Gastroesophageal sphincter (tissue), 4 donors: ENCODE results near the gene ZEB1. TPM values are rescaled to one million over a fixed set of nuclear protein-coding genes. Genes with fewer than 3 reads are reported as not detected.

Experiments
- ATAC-seq: fragments of 150-250 bp; one replicate; pipeline ENCODE4 v1.9.1; 2016; ENCODE audit warnings: mild to moderate bottlenecking, moderate library complexity
- H3K27ac ChIP-seq, 4 donors: fragments of 200-600 bp; sonication (generic) in 3 of 4; 1 replicate in 3 of 4; 2 replicates in 1 of 4; pipeline ENCODE4 v1.5.1; 2016 to 2019
- H3K27me3 ChIP-seq: fragments of 200-600 bp; sonication (generic); one replicate; pipeline ENCODE4 v1.5.1; 2019
- H3K36me3 ChIP-seq, 2 donors: fragments of 200-600 bp; sonication (generic); one replicate each; pipeline ENCODE4 v1.5.1; 2019; ENCODE audit warnings: control low read depth in 1 of 2
- H3K4me1 ChIP-seq, 3 donors: fragments of 200-600 bp; sonication (generic); 1 replicate in 2 of 3; 2 replicates in 1 of 3; pipeline ENCODE4 v1.5.1; 2016 to 2019; ENCODE audit warnings: control low read depth in 2 of 3
- H3K4me3 ChIP-seq, 2 donors: fragments of 200-600 bp; sonication (generic); one replicate each; pipeline ENCODE4 v1.5.1; 2019; ENCODE audit warnings: mild to moderate bottlenecking in 1 of 2, moderate library complexity in 1 of 2
- H3K9me3 ChIP-seq, 3 donors: fragments of 200-600 bp; sonication (generic); one replicate each; pipeline ENCODE4 v1.5.1; 2017 to 2019; ENCODE audit warnings: control low read depth in 2 of 3
- EP300 ChIP-seq: sonication (generic); formaldehyde crosslinking; IDR thresholded peaks from one replicate; pipeline ENCODE4 v1.6.1; 2017; ENCODE audit warnings: antibody characterized with exemption, mild to moderate bottlenecking
- POLR2A ChIP-seq, 2 donors: fragments of 450-650 bp; IDR thresholded peaks; one replicate each; pipeline ENCODE4 v1.6.1; 2017; ENCODE audit warnings: antibody characterized with exemption in 2 of 2, mild to moderate bottlenecking in 2 of 2, moderate library complexity in 1 of 2
- POLR2AphosphoS5 ChIP-seq: sonication (generic); formaldehyde crosslinking; IDR thresholded peaks from one replicate; pipeline ENCODE4 v1.6.1; 2017; ENCODE audit warnings: antibody characterized with exemption
- WGBS, 2 donors: methylation state at CpG; one replicate each; pipeline ENCODE4 v1.1.5; 2018; ENCODE audit warnings: low coverage in 1 of 2; 5-methylcytosine and 5-hydroxymethylcytosine counted together
- total RNA-seq, 4 donors: library from RNA; depleted of rRNA; stranded (reverse); fragments of >200 nt; gene quantifications; one replicate each; pipeline ENCODE4 v1.1.0, GENCODE V29; 2016
- TF ChIP-seq, protein P1 (sequence below), 4 experiments: fragments of 200-600 bp in 2 of 4; fragments of 450-650 bp in 2 of 4; sonication (generic) in 1 of 4; IDR thresholded peaks; one replicate each; pipeline ENCODE4 v1.5.1; 2017 to 2019; ENCODE audit warnings: antibody characterized with exemption in 4 of 4, mild to moderate bottlenecking in 2 of 4, moderate library complexity in 2 of 4

Gene ZEB1
- total RNA-seq, 4 donors from 2014 or later = 191 to 219 (median 198) TPM

DNA sequence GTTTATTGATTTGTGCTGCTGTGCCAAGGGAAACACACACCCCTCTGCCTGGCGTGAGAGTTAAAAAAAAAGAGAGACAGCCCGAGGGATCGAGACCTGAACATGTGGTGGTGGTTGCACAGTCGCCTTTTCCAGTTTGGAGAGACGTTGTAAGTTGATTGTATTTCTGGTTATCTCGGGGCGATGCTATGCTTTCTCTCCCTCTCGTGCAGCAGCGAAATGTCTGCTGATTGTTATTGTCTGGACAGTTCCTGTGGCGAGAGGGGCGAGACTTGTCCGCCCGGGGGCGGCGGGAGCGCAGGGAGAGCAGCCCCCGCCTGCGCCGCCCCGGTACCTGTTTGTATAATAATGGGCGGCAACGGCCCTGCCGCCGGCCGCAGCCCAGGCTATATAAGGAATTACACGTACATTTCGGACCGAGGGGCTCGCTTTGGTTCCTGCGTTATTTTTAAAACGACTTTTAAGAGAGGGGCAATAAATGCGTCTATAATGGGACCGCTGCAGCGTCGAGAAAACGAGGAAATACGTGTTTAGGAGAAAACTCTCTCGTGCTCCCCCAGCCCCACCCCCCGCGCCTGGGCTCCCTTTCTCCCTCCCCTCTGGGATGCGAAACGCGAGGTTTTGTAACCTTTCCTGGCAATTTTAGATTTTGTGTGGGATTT lies 1.7 kb downstream of the ZEB1 start:
- peak overlapping the region; percentile 80 to 96 for H3K4me3 ChIP-seq
- no peaks in the 10 kb centered on the region for H3K9me3 ChIP-seq
- no peak for ATAC-seq
- no peaks in the 10 kb centered on the region for H3K27me3 ChIP-seq
- peak overlapping the region; percentile 95 to 100 (median 96) for H3K27ac ChIP-seq
- TF ChIP-seq POLR2A (IDR thresholded peaks at IDR 0.05) (peak in 1 of 2 donors; percentile 19), POLR2AphosphoS5 (peak; percentile 15), EP300 (no peak)
- TF ChIP-seq, protein P1, sequence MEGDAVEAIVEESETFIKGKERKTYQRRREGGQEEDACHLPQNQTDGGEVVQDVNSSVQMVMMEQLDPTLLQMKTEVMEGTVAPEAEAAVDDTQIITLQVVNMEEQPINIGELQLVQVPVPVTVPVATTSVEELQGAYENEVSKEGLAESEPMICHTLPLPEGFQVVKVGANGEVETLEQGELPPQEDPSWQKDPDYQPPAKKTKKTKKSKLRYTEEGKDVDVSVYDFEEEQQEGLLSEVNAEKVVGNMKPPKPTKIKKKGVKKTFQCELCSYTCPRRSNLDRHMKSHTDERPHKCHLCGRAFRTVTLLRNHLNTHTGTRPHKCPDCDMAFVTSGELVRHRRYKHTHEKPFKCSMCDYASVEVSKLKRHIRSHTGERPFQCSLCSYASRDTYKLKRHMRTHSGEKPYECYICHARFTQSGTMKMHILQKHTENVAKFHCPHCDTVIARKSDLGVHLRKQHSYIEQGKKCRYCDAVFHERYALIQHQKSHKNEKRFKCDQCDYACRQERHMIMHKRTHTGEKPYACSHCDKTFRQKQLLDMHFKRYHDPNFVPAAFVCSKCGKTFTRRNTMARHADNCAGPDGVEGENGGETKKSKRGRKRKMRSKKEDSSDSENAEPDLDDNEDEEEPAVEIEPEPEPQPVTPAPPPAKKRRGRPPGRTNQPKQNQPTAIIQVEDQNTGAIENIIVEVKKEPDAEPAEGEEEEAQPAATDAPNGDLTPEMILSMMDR (IDR thresholded peaks at IDR 0.05) = peak in 2 of 4 experiments; percentile 31 to 33
- WGBS, 2 donors = 0 to 1% methylated on average over 11 to 22 of the region's 43 CpGs
- no peaks in the 10 kb centered on the region for H3K36me3 ChIP-seq
- peaks cover 4 to 48% (median 4%) of the 10 kb centered on the region in 3 donors for H3K4me1 ChIP-seq

- H3K4me3 ChIP-seq = peak overlapping the region; percentile 80 to 96
- H3K27ac ChIP-seq = peak overlapping the region; percentile 95 to 100 (median 96)
- no peaks in the 10 kb centered on the region for H3K27me3 ChIP-seq
- peaks cover 4 to 55% (median 4%) of the 10 kb centered on the region in 3 donors for H3K4me1 ChIP-seq
- ATAC-seq = no peak
- 4 to 14% methylated on average over 5 to 10 of the region's 10 CpGs for WGBS, 2 donors
- TF ChIP-seq POLR2AphosphoS5 (no peak), POLR2A (IDR thresholded peaks at IDR 0.05) (no peak), EP300 (no peak)
- TF ChIP-seq, protein P1 (IDR thresholded peaks at IDR 0.05) = no peak
- H3K36me3 ChIP-seq = no peaks in the 10 kb centered on the region
- H3K9me3 ChIP-seq = no peaks in the 10 kb centered on the region
Observed at GRCh38 chr10:31321396-31321941, 2.5 kb downstream of the ZEB1 start.

GRCh38 chr10:31322647-31323046 lies 3.6 kb downstream of the ZEB1 start:
- Histone ChIP-seq H3K36me3 (no peaks in the 10 kb centered on the region), H3K27me3 (no peaks in the 10 kb centered on the region), H3K4me3 (no peak overlapping the region), H3K9me3 (no peaks in the 10 kb centered on the region), H3K27ac (no peak overlapping the region), H3K4me1 (peaks cover 4 to 64% (median 4%) of the 10 kb centered on the region in 3 donors)
- no peak for TF ChIP-seq EP300
- no peak for TF ChIP-seq POLR2A (IDR thresholded peaks at IDR 0.05)
- TF ChIP-seq, protein P1 (IDR thresholded peaks at IDR 0.05) = peak in 3 of 4 experiments; percentile 7 to 37 (median 16)
- 44 to 58% methylated on average over 2 of the region's 2 CpGs for WGBS, 2 donors
- no peak for ATAC-seq

DNA sequence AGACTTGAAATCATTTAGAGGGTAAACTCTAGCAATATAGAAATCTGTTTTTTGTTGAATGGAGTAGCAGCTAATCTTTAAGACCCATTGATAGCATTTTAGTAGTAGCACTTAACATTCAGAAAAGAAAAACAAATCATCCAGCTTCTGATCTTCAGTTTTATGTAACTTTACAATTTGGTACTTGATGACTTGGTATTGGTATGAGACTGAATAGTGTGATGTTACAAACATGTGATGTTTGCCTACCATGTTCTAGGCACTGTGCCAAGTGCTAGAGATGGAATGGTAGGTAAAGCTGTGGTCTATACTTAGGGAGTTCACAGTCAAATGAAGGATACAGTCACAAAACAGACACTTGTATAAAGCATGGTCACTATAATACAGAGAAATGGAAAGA lies 21.3 kb downstream of the ZEB1 start:
- ATAC-seq = no peak
- H3K4me1 ChIP-seq = peaks cover 3 to 60% (median 3%) of the 10 kb centered on the region in 3 donors
- H3K27me3 ChIP-seq = no peaks in the 10 kb centered on the region
- H3K36me3 ChIP-seq = peaks cover 0 to 4% of the 10 kb centered on the region in 2 donors
- H3K9me3 ChIP-seq = no peaks in the 10 kb centered on the region
- H3K4me3 ChIP-seq = no peak overlapping the region
- TF ChIP-seq, protein P1 (IDR thresholded peaks at IDR 0.05) = no peak
- TF ChIP-seq POLR2AphosphoS5 (no peak), POLR2A (IDR thresholded peaks at IDR 0.05) (no peak), EP300 (no peak)
- no peak overlapping the region for H3K27ac ChIP-seq

DNA sequence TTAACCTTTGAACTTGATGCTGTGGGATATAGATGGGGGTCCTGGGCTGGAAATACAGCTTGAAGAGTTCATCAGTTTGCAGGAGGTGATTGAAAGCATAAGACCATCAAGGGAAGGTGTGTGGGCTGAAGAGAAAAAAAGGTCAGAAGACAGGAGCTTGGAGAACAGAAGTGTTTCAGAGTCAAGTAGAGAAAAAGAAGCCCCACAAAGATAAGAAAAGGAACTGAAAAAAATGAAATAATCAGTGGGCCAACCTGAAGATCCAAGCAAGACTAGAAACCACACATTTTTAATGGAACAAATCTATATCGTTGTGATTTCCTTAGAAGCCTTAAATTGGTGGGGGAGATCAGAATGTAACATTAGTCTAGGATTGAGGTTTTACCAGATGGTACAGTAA lies 22.5 kb downstream of the ZEB1 start:
- 86 to 100% methylated on average over 1 of the region's 1 CpG for WGBS, 2 donors

More for the DNA sequence above, 22.5 kb downstream of the ZEB1 start:
- no peak for TF ChIP-seq POLR2A (IDR thresholded peaks at IDR 0.05)
- TF ChIP-seq, protein P1 (IDR thresholded peaks at IDR 0.05) = no peak
- Histone ChIP-seq H3K27me3 (no peaks in the 10 kb centered on the region), H3K27ac (no peak overlapping the region), H3K9me3 (no peaks in the 10 kb centered on the region), H3K4me1 (peaks cover 7 to 72% (median 7%) of the 10 kb centered on the region in 3 donors), H3K4me3 (no peak overlapping the region), H3K36me3 (peaks cover 0 to 4% of the 10 kb centered on the region in 2 donors)
- ATAC-seq = no peak
